ENCODE data around the gene LBH.

Gene LBH

GRCh38 chr2:30287190-30287840 lies 56.0 kb downstream of the LBH start:
- FAIRE-seq (no peak), DNase-seq (ENCODE audit: insufficient read length, low spot score) (no peak)
- no peak for TF ChIP-seq CTCF (IDR thresholded peaks at IDR 0.05; ENCODE audit: insufficient read depth, missing control alignments)

- FAIRE-seq (no peak), DNase-seq (ENCODE audit: insufficient read length, low spot score) (no peak)
- TF ChIP-seq CTCF (IDR thresholded peaks at IDR 0.05; ENCODE audit: insufficient read depth, missing control alignments): no peak
Observed at GRCh38 chr2:30287857-30288513, 56.7 kb downstream of the LBH start.

GRCh38 chr2:30288561-30288960 lies 57.2 kb downstream of the LBH start:
- FAIRE-seq: no peak
- no peak for TF ChIP-seq CTCF (IDR thresholded peaks at IDR 0.05; ENCODE audit: insufficient read depth, missing control alignments)
- no peak for DNase-seq (ENCODE audit: insufficient read length, low spot score)

- no peak for FAIRE-seq
- no peak for DNase-seq (ENCODE audit: insufficient read length, low spot score)
- TF ChIP-seq CTCF (IDR thresholded peaks at IDR 0.05; ENCODE audit: insufficient read depth, missing control alignments): no peak
Observed at GRCh38 chr2:30293303-30293921, 62.1 kb downstream of the LBH start.

GRCh38 chr2:30294133-30294532 lies 62.8 kb downstream of the LBH start:
- DNase-seq (ENCODE audit: insufficient read length, low spot score): no peak
- no peak for TF ChIP-seq CTCF (IDR thresholded peaks at IDR 0.05; ENCODE audit: insufficient read depth, missing control alignments)
- FAIRE-seq: no peak

- no peak for FAIRE-seq
- TF ChIP-seq CTCF (IDR thresholded peaks at IDR 0.05; ENCODE audit: insufficient read depth, missing control alignments): no peak
Observed at GRCh38 chr2:30296496-30296895, 65.2 kb downstream of the LBH start.

GRCh38 chr2:30298302-30298701 lies 67.0 kb downstream of the LBH start:
- FAIRE-seq (no peak), DNase-seq (ENCODE audit: insufficient read length, low spot score) (no peak)
- no peak for TF ChIP-seq CTCF (IDR thresholded peaks at IDR 0.05; ENCODE audit: insufficient read depth, missing control alignments)

More at GRCh38 chr2:30296496-30296895, 65.2 kb downstream of the LBH start:
- DNase-seq (ENCODE audit: insufficient read length, low spot score): no peak

Data from D721Med (cell line).